Measurements from ENCODE around the gene SSH2.

Gene SSH2

DNA sequence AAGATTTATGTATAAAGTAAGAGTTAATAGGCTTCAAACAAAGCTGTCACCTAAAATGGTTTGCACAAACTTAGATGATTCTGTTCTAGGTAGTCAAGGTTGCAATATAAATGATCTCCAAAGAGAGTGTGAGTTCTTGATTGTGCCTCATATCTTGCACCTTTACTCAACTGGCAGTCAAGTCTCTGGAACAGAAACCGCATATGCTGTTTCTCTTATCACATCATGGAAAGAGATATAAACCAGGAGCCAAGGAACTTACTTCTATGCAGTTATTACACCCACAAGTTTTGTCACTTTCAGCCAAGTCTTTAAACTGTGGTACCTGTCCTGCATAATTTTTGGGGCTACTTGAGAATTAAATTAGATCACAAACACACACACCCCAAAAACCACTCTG is 5.2 kb downstream of the SSH2 start:
- no peaks in the 10 kb centered on the region for H3K9me3 ChIP-seq (ENCODE audit: insufficient read depth, low read depth, low read length)
- no peak overlapping the region for H3K4me3 ChIP-seq (ENCODE audit: low read length)
- WGBS = 89% methylated on average over 1 of the region's 1 CpG
- no peaks in the 10 kb centered on the region for H3K27me3 ChIP-seq (ENCODE audit: insufficient read depth, low read length)
- H3K4me1 ChIP-seq (ENCODE audit: insufficient read depth, low read length) = peaks cover 11% of the 10 kb centered on the region; the same call in 1 of the 2 replicates
- no peak overlapping the region for H3K9ac ChIP-seq (ENCODE audit: low read depth, low read length)
- no peaks in the 10 kb centered on the region for H3K36me3 ChIP-seq (ENCODE audit: insufficient read depth, low read length)
- H3K27ac ChIP-seq (ENCODE audit: low read depth, low read length) = no peak overlapping the region

DNA sequence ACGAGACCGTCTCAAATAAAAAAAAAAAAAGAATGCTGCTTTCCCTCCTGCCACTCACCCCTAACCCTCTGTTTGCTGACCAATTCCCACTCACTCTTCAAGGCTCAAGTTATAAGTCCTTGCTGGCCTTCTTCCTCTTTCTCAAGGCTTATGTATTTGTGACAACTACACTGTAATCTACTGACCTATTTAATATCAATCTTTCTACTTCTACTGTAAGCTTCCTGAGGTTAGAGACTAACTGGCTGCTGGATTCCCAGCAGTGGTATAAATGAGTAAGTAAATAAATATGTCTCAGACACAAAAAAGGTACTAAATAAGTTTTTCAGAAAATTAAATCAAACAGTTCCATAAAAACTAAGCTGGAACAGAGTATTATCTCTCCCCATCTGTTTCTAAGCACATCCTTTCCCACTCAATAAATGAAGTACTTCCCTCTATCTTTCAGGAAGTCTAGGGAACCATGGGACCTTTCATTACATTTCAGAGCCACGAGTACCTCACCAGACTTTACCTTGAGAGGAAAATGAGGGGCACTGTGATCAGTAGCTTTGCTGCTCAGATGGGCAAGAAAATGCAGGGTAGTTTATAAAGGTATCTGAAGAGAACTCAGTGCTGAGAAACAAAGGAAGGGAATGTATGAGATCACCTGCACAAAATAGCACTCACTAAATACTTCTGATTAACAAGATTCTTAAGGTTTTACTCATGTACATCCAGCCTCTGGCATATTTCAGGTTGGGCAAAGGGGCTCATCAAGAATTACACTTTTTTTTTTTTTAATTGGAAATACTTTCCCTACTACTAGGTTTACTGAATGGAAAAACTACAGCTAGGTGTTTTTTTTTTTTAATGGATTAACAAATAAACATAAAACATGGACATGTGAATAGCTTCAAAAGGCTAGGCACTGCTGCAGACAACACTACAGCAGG is 10.8 kb downstream of the SSH2 start:
- Histone ChIP-seq H3K4me1 (ENCODE audit: insufficient read depth, low read length) (no peaks in the 10 kb centered on the region; the same call in 1 of the 2 replicates), H3K27me3 (ENCODE audit: insufficient read depth, low read length) (no peaks in the 10 kb centered on the region), H3K9me3 (ENCODE audit: insufficient read depth, low read depth, low read length) (no peaks in the 10 kb centered on the region), H3K4me3 (ENCODE audit: low read length) (no peak overlapping the region), H3K27ac (ENCODE audit: low read depth, low read length) (no peak overlapping the region; the same call in 1 of the 2 replicates), H3K9ac (ENCODE audit: low read depth, low read length) (no peak overlapping the region), H3K36me3 (ENCODE audit: insufficient read depth, low read length) (no peaks in the 10 kb centered on the region)
- 96% methylated on average over 3 of the region's 3 CpGs for WGBS

DNA sequence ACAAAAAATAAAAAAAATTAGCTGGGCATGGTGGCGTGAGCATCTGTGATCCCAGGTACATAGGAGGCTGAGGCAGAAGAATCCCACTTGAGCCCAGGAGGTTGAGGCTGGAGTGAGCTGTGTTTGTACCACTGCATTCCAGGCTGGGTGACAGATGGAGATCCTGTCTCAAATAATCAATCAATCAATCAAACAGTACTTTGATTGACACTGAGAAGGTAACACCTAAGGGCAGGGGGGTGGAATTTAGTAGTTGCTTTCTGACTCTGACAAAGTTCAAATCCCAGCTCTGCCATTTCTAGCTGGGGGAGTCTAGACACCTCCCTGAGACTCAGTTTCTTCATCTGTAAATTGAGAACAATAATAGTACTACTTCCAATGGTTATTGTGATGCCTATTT is 12.0 kb downstream of the SSH2 start:
- no peaks in the 10 kb centered on the region for H3K9me3 ChIP-seq (ENCODE audit: insufficient read depth, low read depth, low read length)
- no peak overlapping the region for H3K9ac ChIP-seq (ENCODE audit: low read depth, low read length)
- H3K27ac ChIP-seq (ENCODE audit: low read depth, low read length) = no peak overlapping the region
- 100% methylated on average over 1 of the region's 1 CpG for WGBS
- H3K27me3 ChIP-seq (ENCODE audit: insufficient read depth, low read length) = no peaks in the 10 kb centered on the region
- no peaks in the 10 kb centered on the region; the same call in 1 of the 2 replicates for H3K4me1 ChIP-seq (ENCODE audit: insufficient read depth, low read length)
- no peak overlapping the region for H3K4me3 ChIP-seq (ENCODE audit: low read length)
- H3K36me3 ChIP-seq (ENCODE audit: insufficient read depth, low read length) = no peaks in the 10 kb centered on the region

DNA sequence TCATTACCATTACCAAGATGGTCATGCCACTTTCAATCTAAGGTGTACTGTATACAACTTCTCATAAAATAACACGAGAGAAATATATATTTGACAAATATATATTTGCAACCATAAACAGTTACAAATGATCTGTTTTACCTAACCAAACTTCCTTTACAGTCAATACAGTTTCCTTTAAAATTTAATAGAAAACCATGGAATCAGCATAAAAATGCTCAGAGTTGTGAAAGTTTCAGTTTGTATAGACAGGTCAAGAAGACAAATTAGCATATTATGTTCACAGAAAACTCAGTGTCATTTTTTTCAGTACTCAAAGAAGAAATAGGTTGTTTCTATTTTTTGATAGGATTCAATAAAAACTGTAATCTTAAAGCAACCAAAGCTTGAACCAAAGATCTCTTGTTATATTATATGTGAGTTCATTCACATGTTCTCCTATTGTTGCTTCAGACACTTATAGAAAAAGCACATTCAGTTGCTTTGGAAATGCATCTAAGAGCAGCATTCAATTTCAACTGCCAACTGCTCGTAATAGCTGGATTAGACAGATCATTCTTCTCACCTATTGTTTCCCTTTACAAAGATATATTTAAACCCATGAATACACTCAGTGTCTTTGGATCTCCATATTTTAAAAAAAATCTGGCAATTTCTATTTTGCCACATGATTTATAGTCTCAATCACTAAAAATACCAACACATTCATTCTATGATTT is 15.1 kb downstream of the SSH2 start:
- Histone ChIP-seq H3K27me3 (ENCODE audit: insufficient read depth, low read length) (no peaks in the 10 kb centered on the region), H3K4me3 (ENCODE audit: low read length) (no peak overlapping the region), H3K36me3 (ENCODE audit: insufficient read depth, low read length) (no peaks in the 10 kb centered on the region), H3K9me3 (ENCODE audit: insufficient read depth, low read depth, low read length) (no peaks in the 10 kb centered on the region), H3K27ac (ENCODE audit: low read depth, low read length) (no peak overlapping the region), H3K4me1 (ENCODE audit: insufficient read depth, low read length) (no peaks in the 10 kb centered on the region; the same call in 1 of the 2 replicates), H3K9ac (ENCODE audit: low read depth, low read length) (no peak overlapping the region)
- WGBS = 94% methylated on average over 1 of the region's 2 CpGs

DNA sequence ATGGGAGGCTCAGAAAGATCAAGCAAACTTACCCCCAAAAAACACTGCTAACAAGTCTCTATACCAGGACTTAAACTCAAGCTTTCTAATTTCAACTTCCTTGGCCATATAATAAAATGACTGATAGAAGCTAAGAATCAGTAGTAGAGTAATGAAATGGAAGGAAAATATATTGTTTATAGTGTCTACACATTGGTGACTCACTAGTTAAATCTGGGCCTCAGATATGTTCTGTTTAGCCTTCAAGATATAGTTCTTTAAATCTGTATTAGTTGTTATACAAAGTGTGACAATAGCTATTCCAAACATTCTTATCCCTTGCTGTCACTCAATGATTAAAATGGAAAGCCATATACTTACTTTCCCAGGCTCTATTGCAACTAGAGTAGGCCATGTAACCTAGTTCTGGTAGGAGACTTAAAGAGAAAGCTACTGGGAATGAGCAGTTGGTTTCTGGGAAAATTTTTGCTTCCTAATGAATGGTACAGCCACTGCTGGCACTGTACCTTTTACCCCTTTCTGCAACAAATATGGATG is 18.3 kb downstream of the SSH2 start:
- H3K36me3 ChIP-seq (ENCODE audit: insufficient read depth, low read length) = no peaks in the 10 kb centered on the region
- no peak overlapping the region for H3K4me3 ChIP-seq (ENCODE audit: low read length)
- no peaks in the 10 kb centered on the region for H3K4me1 ChIP-seq (ENCODE audit: insufficient read depth, low read length)
- no peak overlapping the region for H3K9ac ChIP-seq (ENCODE audit: low read depth, low read length)
- H3K27me3 ChIP-seq (ENCODE audit: insufficient read depth, low read length) = no peaks in the 10 kb centered on the region
- no peak overlapping the region for H3K27ac ChIP-seq (ENCODE audit: low read depth, low read length)
- H3K9me3 ChIP-seq (ENCODE audit: insufficient read depth, low read depth, low read length) = 0 out of 2 replicates have a peak, but pooled peaks cover under 1% of the 10 kb centered on the region

DNA sequence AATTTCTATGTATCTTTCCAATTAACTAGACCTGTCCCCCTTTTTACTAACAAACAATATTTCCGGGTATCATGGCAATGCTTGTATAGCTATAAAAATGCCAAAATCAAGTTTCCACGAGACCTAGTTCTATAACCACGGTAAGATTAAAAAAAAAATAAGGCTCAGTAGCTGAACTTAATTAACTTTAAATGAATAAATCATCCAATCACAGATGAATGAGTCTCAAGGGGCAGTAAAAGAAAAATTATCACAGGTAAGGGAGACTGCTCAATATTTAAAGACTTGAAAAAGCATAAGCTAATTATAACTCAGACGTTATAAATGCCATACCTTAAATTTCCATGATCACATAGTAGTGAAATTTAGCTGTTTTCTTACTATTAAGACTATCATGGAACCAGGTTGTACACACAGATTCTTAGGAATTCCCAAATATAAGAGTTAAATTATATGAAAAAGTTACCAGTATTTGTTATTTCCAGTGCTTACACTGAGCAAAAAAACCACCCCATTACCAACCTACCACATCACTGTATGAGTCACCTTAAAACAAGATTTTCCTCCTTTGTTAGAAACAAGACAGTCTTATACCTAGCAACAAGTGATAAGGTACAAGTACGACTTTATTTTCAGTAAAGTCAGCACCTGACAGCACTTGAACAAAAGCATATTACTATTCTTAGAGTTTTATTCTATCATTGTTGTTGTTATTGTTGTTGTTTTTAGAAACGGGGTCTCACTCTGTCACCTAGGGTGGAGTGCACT is 20.6 kb downstream of the SSH2 start:
- Histone ChIP-seq H3K27me3 (ENCODE audit: insufficient read depth, low read length) (no peaks in the 10 kb centered on the region), H3K4me3 (ENCODE audit: low read length) (no peak overlapping the region), H3K36me3 (ENCODE audit: insufficient read depth, low read length) (no peaks in the 10 kb centered on the region), H3K27ac (ENCODE audit: low read depth, low read length) (no peak overlapping the region), H3K9me3 (ENCODE audit: insufficient read depth, low read depth, low read length) (peaks cover 12% of the 10 kb centered on the region), H3K9ac (ENCODE audit: low read depth, low read length) (no peak overlapping the region), H3K4me1 (ENCODE audit: insufficient read depth, low read length) (no peaks in the 10 kb centered on the region)
- WGBS = 95% methylated on average over 5 of the region's 6 CpGs

DNA sequence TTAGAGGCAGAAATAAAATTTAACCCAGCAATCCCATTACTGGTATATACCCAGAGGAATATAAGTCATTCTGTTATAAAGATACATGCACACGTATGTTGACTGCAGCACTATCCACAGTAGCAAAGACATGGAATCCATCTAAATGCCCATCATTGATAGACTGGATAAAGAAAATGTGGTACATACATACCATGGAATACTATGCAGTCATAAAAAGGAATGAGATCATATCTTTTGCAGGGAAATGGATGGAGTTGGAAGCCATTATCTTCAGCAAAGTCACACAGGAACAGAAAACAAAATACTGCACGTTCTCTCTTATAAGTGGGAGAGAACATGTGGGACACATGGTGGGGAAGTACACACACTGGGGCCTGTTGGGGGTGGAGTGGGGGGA is 23.1 kb downstream of the SSH2 start:
- 100% methylated on average over 1 of the region's 2 CpGs for WGBS
- Histone ChIP-seq H3K36me3 (ENCODE audit: insufficient read depth, low read length) (no peaks in the 10 kb centered on the region), H3K9me3 (ENCODE audit: insufficient read depth, low read depth, low read length) (peaks cover 12% of the 10 kb centered on the region), H3K4me3 (ENCODE audit: low read length) (no peak overlapping the region), H3K27ac (ENCODE audit: low read depth, low read length) (no peak overlapping the region), H3K4me1 (ENCODE audit: insufficient read depth, low read length) (no peaks in the 10 kb centered on the region), H3K9ac (ENCODE audit: low read depth, low read length) (no peak overlapping the region), H3K27me3 (ENCODE audit: insufficient read depth, low read length) (no peaks in the 10 kb centered on the region)

DNA sequence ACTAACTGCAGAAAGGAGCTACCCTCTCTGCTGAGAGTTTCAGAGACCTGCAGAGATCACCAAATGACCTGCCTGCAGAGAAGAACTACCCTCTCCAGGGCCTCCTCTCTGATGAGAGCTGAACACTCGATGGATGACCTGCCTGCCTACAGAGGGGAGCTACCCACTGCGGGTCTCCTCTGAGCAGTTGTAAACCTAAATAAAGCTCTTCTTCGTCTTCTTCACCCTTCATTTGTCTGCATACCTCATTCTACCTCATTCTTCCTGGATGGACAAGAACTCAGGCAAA is 24.2 kb downstream of the SSH2 start:
- Histone ChIP-seq H3K27ac (ENCODE audit: low read depth, low read length) (no peak overlapping the region), H3K4me3 (ENCODE audit: low read length) (no peak overlapping the region), H3K36me3 (ENCODE audit: insufficient read depth, low read length) (no peaks in the 10 kb centered on the region), H3K9ac (ENCODE audit: low read depth, low read length) (no peak overlapping the region), H3K9me3 (ENCODE audit: insufficient read depth, low read depth, low read length) (peaks cover 12% of the 10 kb centered on the region), H3K27me3 (ENCODE audit: insufficient read depth, low read length) (no peaks in the 10 kb centered on the region), H3K4me1 (ENCODE audit: insufficient read depth, low read length) (no peaks in the 10 kb centered on the region)
- WGBS = 94% methylated on average over 3 of the region's 3 CpGs

DNA sequence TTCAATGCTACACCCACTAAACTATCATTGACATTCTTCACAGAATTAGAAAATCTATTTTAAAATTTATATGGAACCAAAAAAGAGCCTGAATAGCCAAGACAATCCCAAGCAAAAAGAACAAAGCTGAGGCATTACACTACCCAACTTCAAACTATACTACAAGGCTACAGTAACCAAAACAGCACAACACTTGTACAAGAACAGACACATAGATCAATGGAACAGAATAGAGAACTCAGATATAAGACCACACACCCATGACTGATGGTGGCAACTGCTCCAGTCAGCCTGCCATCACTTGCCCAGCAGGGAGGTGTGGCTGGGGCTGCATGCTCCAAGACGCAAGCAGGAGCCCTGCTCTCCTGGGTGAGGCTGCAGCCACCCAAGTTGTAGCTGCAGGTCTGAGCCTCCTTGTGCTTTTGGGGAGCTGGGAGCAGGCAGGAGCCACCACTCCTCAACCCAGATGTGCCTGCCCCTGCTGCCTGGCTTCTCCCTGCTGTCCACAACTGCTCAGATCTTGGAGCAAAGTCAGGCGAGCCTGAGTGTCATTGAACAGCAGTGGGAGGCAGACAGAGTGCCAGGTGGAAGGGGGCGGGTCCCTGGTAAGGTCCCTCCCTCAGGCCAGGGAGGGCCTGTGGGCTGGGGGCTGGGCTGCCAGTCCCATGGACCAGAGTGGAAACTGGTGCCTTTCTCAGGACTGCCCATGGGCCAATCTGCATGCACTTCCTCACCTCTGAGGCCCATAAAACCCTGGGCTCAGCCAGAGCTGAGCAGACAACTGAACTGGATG is 24.7 kb downstream of the SSH2 start:
- no peak overlapping the region for H3K9ac ChIP-seq (ENCODE audit: low read depth, low read length)
- no peaks in the 10 kb centered on the region for H3K4me1 ChIP-seq (ENCODE audit: insufficient read depth, low read length)
- no peaks in the 10 kb centered on the region for H3K36me3 ChIP-seq (ENCODE audit: insufficient read depth, low read length)
- no peak overlapping the region for H3K4me3 ChIP-seq (ENCODE audit: low read length)
- 94% methylated on average over 3 of the region's 3 CpGs for WGBS
- H3K27me3 ChIP-seq (ENCODE audit: insufficient read depth, low read length) = no peaks in the 10 kb centered on the region
- H3K9me3 ChIP-seq (ENCODE audit: insufficient read depth, low read depth, low read length) = peaks cover 12% of the 10 kb centered on the region
- H3K27ac ChIP-seq (ENCODE audit: low read depth, low read length) = no peak overlapping the region

DNA sequence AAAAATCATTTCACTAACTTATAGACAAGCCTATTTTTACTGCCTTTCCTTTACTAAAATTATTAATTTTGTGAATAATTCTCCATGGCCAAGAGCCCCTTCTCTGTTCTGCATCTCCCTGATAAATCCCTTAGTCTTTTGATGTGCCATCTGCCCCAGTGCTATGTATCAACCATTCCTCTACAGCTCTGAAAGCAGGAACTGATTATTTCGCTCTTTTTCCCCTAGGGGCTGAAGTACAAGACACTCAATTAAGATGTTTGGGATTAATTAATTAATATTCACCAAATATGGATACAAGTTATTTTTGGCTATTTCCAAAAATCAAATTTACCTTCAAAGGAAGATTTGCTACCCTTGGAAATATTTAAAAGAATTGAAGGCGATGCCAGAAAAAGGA is 26.6 kb downstream of the SSH2 start:
- H3K4me3 ChIP-seq (ENCODE audit: low read length) = no peak overlapping the region
- H3K9me3 ChIP-seq (ENCODE audit: insufficient read depth, low read depth, low read length) = peaks cover 12% of the 10 kb centered on the region
- WGBS = 100% methylated on average over 1 of the region's 2 CpGs

More for the DNA sequence above, 26.6 kb downstream of the SSH2 start:
- no peaks in the 10 kb centered on the region for H3K4me1 ChIP-seq (ENCODE audit: insufficient read depth, low read length)
- no peaks in the 10 kb centered on the region for H3K27me3 ChIP-seq (ENCODE audit: insufficient read depth, low read length)
- no peak overlapping the region for H3K9ac ChIP-seq (ENCODE audit: low read depth, low read length)
- no peaks in the 10 kb centered on the region for H3K36me3 ChIP-seq (ENCODE audit: insufficient read depth, low read length)
- H3K27ac ChIP-seq (ENCODE audit: low read depth, low read length) = no peak overlapping the region
